Fibroblast of villous mesenchyme (primary cell): ENCODE results near the gene SAMD13. TPM values are rescaled to one million over a fixed set of nuclear protein-coding genes. Genes with fewer than 3 reads are reported as not detected.

ENCODE experiments used
- DNase-seq: peaks from one replicate; pipeline ENCODE4 v3.0.0-alpha.2; 2010; ENCODE audit warnings: low read depth
- H3K4me3 ChIP-seq: 2 replicates; pipeline ENCODE4 v1.5.1; 2011; ENCODE audit warnings: low read depth, mild to moderate bottlenecking, low read length
- CTCF ChIP-seq: IDR thresholded peaks from 2 replicates; pipeline ENCODE4 v1.5.1; 2012; ENCODE audit warnings: low read depth, mild to moderate bottlenecking, low read length; ENCODE audit not compliant: insufficient read depth
- total RNA-seq: library from RNA; depleted of rRNA; stranded (reverse); fragments of >200 nt; gene quantifications from 2 replicates; pipeline ENCODE4 v1.2.3, GENCODE V29; 2012

Gene SAMD13
- total RNA-seq, 1 donor, result under 0.01 TPM

GRCh38 chr1:84268346-84268745 is 33.2 kb upstream of the SAMD13 start:
- TF ChIP-seq CTCF, result no peak
- H3K4me3 ChIP-seq, result no peak overlapping the region
- DNase-seq, result no peak

- no peak overlapping the region for H3K4me3 ChIP-seq
- no peak for TF ChIP-seq CTCF
- DNase-seq, result no peak
Measured at GRCh38 chr1:84269306-84269705, 32.2 kb upstream of the SAMD13 start.

- TF ChIP-seq CTCF, result no peak
- peak; percentile 85 for DNase-seq
- no peak overlapping the region for H3K4me3 ChIP-seq
Measured at GRCh38 chr1:84271441-84272151, 29.9 kb upstream of the SAMD13 start.

GRCh38 chr1:84272401-84272800 is 29.1 kb upstream of the SAMD13 start:
- H3K4me3 ChIP-seq, result no peak overlapping the region
- DNase-seq, result no peak
- TF ChIP-seq CTCF, result no peak

- no peak for DNase-seq
- TF ChIP-seq CTCF, result no peak
- no peak overlapping the region for H3K4me3 ChIP-seq
Measured at GRCh38 chr1:84277343-84278059, 24.0 kb upstream of the SAMD13 start.

GRCh38 chr1:84278905-84279304 is 22.6 kb upstream of the SAMD13 start:
- no peak for DNase-seq
- H3K4me3 ChIP-seq, result no peak overlapping the region
- TF ChIP-seq CTCF, result no peak
